GM21825 (cell line): ENCODE measurements around the gene EFCAB6.

Experiments used
- ATAC-seq: cut with Tn5 transposase; IDR thresholded peaks from one replicate; pipeline ENCODE4 v1.9.1; 2021; ENCODE audit warnings: mild to moderate bottlenecking, moderate library complexity; ENCODE audit not compliant: unreplicated experiment

The EFCAB6 gene

GRCh38 chr22:43848366-43849171 is 36.5 kb upstream of the EFCAB6 start:
- ATAC-seq = no peak

DNA sequence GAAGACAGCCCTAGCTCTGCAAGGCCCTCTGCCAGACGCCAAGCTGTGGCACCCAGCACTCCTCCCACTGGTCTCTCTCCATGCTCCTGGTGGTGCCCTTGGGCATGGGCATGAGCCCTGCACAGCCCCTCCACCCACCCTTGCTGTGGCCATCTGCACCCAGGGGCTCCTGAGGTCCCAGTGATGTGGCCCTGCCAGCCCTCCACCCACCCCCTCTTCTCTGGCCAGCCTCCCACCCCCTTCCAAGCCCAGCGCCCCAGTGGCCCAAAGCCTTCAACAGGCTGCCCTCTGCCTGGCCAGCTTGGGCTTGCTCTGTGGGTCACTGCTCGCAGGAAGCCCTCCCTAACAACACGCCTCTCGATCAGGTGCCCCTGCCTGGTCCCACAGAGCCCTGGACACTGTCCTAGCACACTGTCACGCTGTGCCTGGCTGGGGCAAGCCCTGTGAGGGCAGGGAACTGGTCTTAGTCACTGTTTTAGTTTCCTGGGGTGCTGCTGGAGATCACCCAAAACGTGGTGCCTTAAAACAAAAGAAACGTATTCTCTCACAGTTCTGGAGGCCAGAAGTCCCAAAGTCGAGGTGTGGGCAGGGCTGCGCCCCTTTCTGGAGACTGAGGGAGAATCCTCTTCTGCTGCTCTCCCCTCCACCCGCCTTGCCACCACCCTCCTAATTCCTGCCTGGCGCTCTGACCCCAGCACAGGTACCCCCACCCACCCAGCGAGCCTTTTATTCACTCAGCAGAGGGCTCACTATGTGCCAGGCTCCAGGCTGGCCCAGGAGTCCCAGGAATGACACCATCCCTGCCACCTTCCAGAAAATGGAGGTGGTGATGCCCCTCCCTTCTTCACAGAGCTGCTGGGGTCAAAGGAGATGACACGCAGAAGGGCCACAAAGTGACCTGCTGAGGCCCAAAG is 35.5 kb upstream of the EFCAB6 start:
- no peak for ATAC-seq

DNA sequence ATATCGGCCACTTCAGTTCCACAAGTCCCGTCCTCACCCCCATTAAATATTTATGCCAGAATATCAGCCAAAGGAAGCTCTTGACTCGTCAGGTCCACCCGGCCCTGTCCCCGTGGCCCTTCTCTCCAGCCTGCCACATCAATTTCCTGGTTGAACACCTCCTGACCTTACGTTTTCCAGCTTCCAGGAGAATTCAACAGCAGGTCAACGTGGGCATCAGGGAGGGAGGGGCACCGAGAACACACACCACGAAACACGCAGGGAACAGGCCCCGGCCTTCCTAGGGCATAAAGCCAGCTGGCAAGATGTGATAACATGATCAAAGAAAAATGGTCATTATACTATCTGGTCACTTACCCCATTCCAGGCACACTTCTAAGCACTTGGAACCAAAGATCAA is 34.9 kb upstream of the EFCAB6 start:
- ATAC-seq = no peak

DNA sequence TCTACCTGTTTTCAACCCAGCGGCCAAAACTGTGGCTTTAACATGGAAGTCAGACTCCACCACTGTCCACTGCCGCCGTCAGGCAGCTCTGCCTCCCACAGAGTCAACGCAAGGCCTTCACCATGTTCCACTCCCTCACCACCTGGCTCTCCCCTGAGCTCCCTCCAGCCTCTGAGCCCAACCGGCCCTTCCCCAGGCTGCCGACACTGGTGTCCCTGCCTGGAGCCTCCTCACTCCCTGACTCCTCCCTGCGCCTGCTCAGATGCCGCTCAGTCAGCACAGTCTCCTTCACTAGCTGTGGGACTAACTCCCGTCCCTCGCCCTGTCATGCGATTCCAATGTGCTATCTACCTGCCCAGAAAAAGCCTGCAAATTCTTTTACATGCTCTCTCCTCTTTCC is 33.9 kb upstream of the EFCAB6 start:
- no peak for ATAC-seq

- ATAC-seq = no peak
These were observed 32.7 kb upstream of the EFCAB6 start for GRCh38 chr22:43844560-43845545.

GRCh38 chr22:43843783-43844530 is 31.9 kb upstream of the EFCAB6 start:
- no peak for ATAC-seq

DNA sequence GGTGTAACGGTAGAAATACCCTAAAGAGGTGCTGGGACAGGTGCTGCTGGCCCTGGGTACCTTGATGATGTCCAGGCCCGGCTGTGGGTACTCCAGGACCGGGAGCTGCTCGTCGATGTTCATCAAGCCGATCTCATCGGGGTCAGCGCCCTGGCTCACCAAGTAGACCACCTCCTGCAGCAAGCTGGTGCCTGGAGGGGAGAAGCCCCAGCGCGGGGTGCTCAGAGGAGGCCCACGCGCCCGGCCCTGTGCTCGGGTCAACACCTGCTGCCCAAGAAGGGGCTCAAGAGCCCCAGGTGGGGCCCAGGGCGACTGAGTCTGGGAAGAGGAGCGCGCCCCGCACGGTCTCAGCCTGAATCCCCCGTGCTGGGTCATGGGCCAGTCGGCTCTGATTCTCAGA is 29.6 kb upstream of the EFCAB6 start:
- ATAC-seq = no peak

GRCh38 chr22:43840851-43841250 is 28.7 kb upstream of the EFCAB6 start:
- no peak for ATAC-seq

DNA sequence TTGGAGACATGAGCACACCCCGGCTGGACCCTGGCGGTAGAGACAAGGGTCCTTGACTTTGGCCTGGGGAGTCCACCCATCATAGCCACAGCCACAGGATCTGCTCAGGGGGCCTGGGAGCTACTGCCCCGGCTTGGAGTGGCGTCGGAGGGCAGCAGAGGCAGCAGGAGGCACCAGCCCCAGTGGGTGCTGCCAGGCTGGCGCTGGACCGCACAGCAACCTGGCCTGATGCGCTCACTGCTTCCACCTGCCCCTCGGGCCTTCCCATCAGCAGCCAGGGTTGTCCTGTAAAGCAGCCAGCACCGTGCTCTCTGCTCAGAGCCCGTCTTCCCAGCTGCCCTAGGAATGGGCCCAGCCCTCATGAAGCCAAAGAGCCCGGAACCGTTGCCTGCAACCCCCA is 28.3 kb upstream of the EFCAB6 start:
- ATAC-seq = no peak

GRCh38 chr22:43839781-43840180 is 27.7 kb upstream of the EFCAB6 start:
- no peak for ATAC-seq

GRCh38 chr22:43838571-43839307 is 26.6 kb upstream of the EFCAB6 start:
- ATAC-seq = no peak

- no peak for ATAC-seq
These were observed 26.1 kb upstream of the EFCAB6 start for GRCh38 chr22:43838161-43838560.

GRCh38 chr22:43837666-43838065 is 25.6 kb upstream of the EFCAB6 start:
- ATAC-seq = no peak

- ATAC-seq = no peak
These were observed 23.6 kb upstream of the EFCAB6 start for GRCh38 chr22:43835736-43836135.

DNA sequence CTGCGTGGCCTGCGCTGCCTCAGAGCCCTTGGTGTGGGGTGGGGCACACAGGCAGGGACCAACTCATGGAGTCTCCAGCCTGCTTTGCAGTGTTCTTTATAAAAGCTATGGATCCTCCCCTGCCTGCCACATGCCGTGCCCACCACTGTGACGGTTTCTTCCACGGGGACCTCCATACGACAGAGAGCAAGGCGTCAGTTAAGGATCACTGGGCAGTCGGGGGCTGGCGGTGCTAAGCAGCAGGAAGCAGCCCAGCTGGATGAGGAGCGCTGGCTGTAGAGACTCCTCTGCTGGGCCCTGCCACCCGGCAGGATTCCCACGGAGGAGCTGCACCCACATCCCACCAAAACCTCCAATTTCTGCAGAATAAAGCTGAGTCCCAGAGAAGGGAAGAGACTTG is 23.1 kb upstream of the EFCAB6 start:
- no peak for ATAC-seq

- no peak for ATAC-seq
These were observed 21.5 kb upstream of the EFCAB6 start for GRCh38 chr22:43833286-43834240.

GRCh38 chr22:43832393-43833265 is 20.5 kb upstream of the EFCAB6 start:
- ATAC-seq = no peak
